ENCODE results near the gene CCNA2.

The CCNA2 gene

GRCh38 chr4:121817006-121817405, 6.7 kb downstream of the CCNA2 start:
- no peak for DNase-seq (ENCODE audit: low read depth, low spot score)
- POLR2A ChIA-PET: no interaction called here
- CTCF ChIA-PET: interaction anchor here (0.8 kb wide), 1 partner anchor 92 kb away, joined by 3 read pairs; no protein-coding TSS in a partner anchor
- TF ChIP-seq, protein P1, sequence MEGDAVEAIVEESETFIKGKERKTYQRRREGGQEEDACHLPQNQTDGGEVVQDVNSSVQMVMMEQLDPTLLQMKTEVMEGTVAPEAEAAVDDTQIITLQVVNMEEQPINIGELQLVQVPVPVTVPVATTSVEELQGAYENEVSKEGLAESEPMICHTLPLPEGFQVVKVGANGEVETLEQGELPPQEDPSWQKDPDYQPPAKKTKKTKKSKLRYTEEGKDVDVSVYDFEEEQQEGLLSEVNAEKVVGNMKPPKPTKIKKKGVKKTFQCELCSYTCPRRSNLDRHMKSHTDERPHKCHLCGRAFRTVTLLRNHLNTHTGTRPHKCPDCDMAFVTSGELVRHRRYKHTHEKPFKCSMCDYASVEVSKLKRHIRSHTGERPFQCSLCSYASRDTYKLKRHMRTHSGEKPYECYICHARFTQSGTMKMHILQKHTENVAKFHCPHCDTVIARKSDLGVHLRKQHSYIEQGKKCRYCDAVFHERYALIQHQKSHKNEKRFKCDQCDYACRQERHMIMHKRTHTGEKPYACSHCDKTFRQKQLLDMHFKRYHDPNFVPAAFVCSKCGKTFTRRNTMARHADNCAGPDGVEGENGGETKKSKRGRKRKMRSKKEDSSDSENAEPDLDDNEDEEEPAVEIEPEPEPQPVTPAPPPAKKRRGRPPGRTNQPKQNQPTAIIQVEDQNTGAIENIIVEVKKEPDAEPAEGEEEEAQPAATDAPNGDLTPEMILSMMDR (IDR thresholded peaks at IDR 0.05; ENCODE audit: insufficient read depth, low read length, missing control alignments): no peak
- H3K4me3 ChIP-seq (ENCODE audit: low read depth, low read length): no peak overlapping the region

GRCh38 chr4:121814756-121815155, 8.9 kb downstream of the CCNA2 start:
- DNase-seq (ENCODE audit: low read depth, low spot score): no peak
- ChIA-PET CTCF (interaction anchor here (1.2 kb wide), 1 partner anchor 8 kb away, joined by 3 read pairs; no protein-coding TSS in a partner anchor), POLR2A (no interaction called here)
- H3K4me3 ChIP-seq (ENCODE audit: low read depth, low read length): no peak overlapping the region
- TF ChIP-seq, protein P1 (IDR thresholded peaks at IDR 0.05; ENCODE audit: insufficient read depth, low read length, missing control alignments): no peak

GRCh38 chr4:121811122-121811521, 12.6 kb downstream of the CCNA2 start:
- no peak overlapping the region for H3K4me3 ChIP-seq (ENCODE audit: low read depth, low read length)
- ChIA-PET POLR2A (no interaction called here), CTCF (no interaction called here)
- no peak for DNase-seq (ENCODE audit: low read depth, low spot score)
- TF ChIP-seq, protein P1 (IDR thresholded peaks at IDR 0.05; ENCODE audit: insufficient read depth, low read length, missing control alignments): no peak

DNA sequence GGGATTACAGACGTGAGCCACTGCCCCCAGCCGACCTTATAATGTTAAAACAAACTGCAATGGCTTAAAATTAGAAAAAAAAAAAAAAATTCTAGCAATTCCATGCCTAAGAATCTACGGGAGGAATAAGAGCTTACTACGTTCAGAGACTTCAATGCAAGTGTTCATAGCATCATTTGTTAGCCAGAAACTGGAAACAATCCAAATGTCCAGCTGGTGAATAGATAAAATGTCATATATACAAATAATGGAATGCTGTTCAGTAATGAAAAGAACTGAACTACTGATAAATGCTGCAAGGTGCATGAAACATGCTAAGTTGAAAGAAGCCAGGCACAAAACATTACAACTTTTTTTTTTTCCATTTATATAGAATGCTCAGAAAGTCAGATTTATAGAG, 17.3 kb downstream of the CCNA2 start:
- CTCF ChIA-PET: no interaction called here
- TF ChIP-seq, protein P1 (IDR thresholded peaks at IDR 0.05; ENCODE audit: insufficient read depth, low read length, missing control alignments): no peak
- H3K4me3 ChIP-seq (ENCODE audit: low read depth, low read length): no peak overlapping the region
- DNase-seq (ENCODE audit: low read depth, low spot score): no peak
- POLR2A ChIA-PET: no interaction called here

- POLR2A ChIA-PET: interaction anchor here (1.0 to 1.2 kb wide), 2 partner anchors 12 to 22 kb away, joined by 3 to 6 read pairs; partner anchors contain the start of gene CCNA2
- CTCF ChIA-PET: no interaction called here
- TF ChIP-seq, protein P1 (IDR thresholded peaks at IDR 0.05; ENCODE audit: insufficient read depth, low read length, missing control alignments): no peak
- peak overlapping the region; percentile 97 for H3K4me3 ChIP-seq (ENCODE audit: low read depth, low read length)
- DNase-seq (ENCODE audit: low read depth, low spot score): no peak
Observed at GRCh38 chr4:121801715-121802075, 22.0 kb downstream of the CCNA2 start.

- POLR2A ChIA-PET: interaction anchor here (1.0 to 1.2 kb wide), 2 partner anchors 11 to 23 kb away, joined by 3 to 6 read pairs; partner anchors contain the start of gene CCNA2
- DNase-seq (ENCODE audit: low read depth, low spot score): no peak
- peak within 1 kb of the TSS; percentile 97 for H3K4me3 ChIP-seq (ENCODE audit: low read depth, low read length)
- TF ChIP-seq, protein P1 (IDR thresholded peaks at IDR 0.05; ENCODE audit: insufficient read depth, low read length, missing control alignments): no peak
- CTCF ChIA-PET: no interaction called here
Observed at GRCh38 chr4:121800961-121801714, 22.5 kb downstream of the CCNA2 start, which contains the start of gene EXOSC9. TSS of gene EXOSC9 (plus strand) at chr4:121801323. CDS start at chr4:121801425, 102 bp downstream.

All from AG04449 (cell line).